Raji (cell line): ENCODE data around the gene NEK8.

Source experiments
- POLR2A ChIP-seq: IDR thresholded peaks from 2 replicates; pipeline ENCODE4 v1.6.1; 2011; ENCODE audit warnings: low read depth, low read length, control low read depth; ENCODE audit not compliant: insufficient read depth

The NEK8 gene

DNA sequence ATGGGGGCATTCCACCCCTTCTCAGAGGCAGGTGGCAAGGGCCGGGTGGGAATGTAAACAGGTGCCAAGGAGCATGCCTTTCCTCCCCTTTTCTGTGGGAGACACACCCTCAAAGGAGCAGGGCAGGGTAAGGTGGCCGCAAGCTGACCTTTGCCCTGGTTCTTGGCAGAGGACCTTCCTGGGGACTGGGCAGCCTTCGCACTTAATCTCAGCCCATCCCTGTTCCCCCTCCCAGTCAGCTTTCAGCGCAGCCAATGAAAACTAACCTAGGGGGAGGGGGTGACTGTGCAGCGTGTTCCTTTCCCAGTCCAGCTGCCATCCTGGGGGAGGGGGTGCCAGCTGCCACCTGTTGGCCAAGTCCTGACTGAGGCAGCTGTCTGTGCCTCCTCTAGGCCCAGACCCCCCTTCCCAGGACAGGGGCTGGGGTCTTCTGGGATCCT, 18.0 kb downstream of the NEK8 start:
- no peak for TF ChIP-seq POLR2A

DNA sequence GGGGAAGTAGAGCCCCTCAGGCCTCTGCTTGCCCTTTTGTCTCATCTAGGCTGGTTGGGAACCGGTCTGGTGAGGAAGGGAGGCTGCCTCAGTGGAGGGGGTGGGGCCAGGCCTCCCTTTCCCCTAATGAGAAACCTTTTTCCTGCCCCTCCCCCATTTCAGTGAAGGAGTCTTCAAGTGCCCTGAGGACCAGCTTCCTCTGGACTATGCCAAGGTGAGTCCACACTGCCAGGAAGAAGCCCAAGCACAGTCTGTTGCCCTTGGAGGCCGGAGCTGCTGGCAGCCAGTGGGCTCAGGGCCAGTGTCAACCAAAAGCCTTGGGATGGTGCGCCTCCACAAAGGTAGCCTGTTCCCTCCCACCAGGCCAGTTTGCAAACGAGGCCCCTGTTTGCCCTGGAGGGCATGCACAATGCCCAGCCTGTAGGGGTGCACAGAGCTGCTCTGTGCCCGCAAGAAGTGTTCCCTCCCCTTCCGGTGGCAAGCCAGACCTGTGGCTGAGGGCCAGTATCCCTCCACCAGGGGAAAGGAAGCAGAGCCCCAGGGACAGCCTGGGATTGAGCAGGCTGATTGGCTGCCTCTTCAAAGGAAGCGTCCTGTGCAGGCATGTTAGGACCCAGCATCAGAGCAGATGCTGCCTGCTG, 18.6 kb downstream of the NEK8 start:
- no peak for TF ChIP-seq POLR2A

DNA sequence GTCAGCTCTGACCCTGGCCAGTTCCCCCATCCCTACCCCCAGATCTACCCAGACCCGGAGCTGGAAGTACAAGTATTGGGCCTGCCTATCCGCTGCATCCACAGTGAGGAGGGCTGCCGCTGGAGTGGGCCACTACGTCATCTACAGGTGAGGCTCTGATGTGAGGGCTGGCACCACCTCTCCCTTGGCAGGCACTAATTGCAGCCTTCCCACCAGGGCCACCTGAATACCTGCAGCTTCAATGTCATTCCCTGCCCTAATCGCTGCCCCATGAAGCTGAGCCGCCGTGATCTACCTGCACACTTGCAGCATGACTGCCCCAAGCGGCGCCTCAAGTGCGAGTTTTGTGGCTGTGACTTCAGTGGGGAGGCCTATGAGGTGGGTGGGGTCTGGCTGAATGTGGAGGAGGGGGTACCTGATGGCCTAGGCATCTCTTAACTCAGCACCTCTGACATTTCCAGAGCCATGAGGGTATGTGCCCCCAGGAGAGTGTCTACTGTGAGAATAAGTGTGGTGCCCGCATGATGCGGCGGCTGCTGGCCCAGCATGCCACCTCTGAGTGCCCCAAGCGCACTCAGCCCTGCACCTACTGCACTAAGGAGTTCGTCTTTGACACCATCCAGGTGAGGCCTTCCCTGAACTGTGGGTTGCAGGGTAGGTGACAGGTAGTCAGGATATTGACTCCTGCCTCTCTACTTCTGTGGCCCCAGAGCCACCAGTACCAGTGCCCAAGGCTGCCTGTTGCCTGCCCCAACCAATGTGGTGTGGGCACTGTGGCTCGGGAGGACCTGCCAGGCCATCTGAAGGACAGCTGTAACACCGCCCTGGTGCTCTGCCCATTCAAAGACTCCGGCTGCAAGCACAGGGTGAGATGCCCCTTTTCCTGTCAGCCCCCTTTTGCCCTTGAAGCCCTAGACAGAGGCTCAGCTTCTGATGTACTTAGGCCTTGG, 19.5 kb downstream of the NEK8 start:
- no peak for TF ChIP-seq POLR2A

DNA sequence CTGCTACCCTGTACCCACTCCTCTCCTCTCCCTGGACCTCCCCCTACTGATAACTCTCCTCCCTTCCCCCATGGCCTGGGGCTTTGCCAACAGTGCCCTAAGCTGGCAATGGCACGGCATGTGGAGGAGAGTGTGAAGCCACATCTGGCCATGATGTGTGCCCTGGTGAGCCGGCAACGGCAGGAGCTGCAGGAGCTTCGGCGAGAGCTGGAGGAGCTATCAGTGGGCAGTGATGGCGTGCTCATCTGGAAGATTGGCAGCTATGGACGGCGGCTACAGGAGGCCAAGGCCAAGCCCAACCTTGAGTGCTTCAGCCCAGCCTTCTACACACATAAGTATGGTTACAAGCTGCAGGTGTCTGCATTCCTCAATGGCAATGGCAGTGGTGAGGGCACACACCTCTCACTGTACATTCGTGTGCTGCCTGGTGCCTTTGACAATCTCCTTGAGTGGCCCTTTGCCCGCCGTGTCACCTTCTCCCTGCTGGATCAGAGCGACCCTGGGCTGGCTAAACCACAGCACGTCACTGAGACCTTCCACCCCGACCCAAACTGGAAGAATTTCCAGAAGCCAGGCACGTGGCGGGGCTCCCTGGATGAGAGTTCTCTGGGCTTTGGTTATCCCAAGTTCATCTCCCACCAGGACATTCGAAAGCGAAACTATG, 20.4 kb downstream of the NEK8 start:
- no peak for TF ChIP-seq POLR2A

DNA sequence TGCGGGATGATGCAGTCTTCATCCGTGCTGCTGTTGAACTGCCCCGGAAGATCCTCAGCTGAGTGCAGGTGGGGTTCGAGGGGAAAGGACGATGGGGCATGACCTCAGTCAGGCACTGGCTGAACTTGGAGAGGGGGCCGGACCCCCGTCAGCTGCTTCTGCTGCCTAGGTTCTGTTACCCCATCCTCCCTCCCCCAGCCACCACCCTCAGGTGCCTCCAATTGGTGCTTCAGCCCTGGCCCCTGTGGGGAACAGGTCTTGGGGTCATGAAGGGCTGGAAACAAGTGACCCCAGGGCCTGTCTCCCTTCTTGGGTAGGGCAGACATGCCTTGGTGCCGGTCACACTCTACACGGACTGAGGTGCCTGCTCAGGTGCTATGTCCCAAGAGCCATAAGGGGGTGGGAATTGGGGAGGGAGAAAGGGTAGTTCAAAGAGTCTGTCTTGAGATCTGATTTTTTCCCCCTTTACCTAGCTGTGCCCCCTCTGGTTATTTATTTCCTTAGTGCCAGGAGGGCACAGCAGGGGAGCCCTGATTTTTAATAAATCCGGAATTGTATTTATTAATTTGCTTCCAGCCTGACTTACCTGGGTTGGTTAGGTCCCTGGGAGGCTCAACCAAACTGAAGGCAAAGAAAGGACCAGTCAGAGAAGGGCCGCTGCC, 21.1 kb downstream of the NEK8 start:
- TF ChIP-seq POLR2A = no peak

DNA sequence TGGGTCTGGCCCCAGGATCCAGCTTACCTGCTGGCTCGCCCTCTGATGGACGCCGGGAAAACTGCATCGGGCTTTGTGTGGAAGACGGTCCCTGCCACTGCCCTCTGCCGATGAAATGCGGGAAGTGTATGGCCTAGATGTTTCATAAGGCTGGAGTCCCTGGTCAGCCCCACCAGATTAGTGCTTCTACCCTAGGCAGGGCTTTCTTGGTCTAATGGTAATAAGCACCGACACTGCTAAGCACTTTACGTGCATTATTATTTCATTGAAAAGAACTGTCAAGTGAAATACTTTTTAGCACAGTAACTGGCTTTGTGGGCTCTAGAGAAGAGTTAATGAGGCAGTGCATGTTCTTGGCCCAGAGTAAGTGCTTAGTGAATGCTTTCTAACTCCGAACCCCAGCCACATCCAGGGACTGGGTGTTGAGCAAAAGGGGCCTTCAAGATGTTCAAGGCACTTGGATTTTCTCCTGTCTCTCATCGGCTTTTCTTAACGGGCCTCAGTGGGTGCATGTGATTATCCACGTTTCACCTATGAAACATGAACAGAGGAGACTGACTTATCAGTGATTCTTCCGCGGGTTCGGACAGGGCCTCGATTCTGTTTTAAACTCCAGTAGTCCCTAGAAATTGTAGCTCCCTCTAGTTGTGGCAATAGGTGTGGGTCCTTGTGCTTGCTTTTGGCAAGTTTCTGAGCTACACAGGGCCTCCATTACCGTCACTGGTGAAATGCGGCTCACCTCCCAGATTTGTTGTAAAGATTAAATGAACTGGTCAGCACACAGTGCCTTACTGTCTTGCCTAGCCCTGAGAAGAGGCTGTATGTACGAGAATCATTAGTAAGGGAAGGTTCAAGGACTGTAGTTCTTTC, 21.8 kb downstream of the NEK8 start:
- TF ChIP-seq POLR2A = peak; percentile 54; the same call in 1 of the 2 replicates

DNA sequence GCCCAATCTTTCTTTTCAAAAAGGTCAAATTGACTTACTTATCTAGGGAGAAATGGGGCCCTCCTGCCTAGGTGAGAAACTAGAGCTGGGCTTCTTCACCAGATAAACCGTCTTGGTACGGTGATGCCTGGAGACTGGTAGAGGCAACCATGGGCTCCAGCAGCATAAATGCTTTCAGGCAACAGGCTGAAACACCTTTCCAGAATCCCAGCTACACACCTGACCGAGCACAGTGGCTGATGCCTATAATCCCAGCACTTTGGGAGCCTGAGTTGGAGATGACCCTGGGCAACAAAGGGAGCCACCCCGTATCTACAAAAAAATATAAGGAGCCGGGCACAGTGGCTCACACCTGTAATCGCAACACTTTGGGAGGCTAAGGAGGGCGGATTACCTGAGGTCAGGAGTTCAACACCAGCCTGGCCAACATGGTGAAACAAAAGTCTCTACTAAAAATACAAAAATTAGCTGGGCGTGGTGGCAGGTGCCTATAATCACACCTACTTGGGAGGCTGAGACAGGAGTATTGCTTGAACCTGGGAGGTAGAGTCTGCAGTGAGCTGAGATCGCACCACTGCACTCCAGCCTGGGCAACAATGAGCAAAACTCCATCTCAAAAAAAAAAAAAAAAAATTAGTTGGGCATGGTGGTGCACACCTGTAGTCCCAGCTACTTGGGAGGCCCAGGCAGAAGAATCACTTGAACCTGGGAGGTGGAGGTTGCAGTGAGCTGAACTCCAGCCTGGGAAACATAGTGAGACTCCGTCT, 23.2 kb downstream of the NEK8 start:
- no peak for TF ChIP-seq POLR2A

DNA sequence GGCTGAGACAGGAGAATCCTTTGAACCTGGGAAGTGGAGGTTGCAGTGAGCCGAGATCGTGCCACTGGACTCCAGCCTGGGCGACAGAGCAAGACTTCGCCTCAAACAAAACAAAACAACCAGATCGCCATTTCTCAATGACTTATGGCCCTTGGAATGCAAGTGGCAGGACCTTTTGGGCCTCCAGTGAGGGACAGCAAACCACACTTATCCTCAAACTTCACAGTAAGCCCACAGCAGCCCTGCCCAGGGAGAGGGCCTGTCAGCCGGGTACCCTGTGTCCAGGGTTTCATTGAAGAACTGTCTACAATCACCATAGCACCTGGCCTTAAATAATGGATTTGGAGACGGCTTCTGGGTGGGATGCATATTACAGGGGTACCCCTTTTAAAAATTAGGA, 26.9 kb downstream of the NEK8 start:
- no peak for TF ChIP-seq POLR2A

DNA sequence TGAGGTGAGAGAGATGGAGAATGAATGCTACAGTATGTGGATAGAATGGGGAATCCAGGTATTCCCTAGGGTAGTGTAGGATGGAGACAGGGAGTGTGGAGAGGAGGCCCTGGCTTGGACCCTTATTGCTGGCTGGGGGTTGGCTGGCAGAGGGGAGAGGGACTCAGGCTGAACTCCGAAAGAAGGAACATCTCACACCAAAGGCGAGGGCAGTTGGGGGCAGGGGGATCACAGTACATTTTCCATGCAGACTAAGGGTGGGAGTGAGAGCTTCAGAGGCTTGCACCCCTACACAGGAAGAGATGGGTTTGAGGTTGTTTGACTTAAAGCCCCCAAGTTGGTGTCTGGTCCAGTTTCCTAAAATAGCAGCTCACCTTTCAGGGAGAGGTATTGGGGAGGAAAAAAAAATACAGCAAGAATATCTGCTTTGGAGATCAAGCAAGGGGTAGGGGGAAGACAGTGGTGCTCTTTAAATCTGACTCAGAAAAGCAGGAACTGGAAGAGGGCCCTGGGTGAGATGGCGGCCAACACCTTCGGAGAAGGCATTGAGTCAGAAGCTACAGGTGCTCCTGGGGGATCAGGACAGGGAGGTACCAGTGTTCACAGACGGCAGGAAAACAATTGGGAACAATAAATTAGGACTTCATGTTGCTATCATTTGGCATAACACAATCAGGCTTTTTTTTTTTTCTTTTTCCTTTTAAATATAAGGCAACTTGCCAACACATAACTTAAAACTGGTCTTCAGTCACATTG, 27.6 kb downstream of the NEK8 start:
- no peak for TF ChIP-seq POLR2A

DNA sequence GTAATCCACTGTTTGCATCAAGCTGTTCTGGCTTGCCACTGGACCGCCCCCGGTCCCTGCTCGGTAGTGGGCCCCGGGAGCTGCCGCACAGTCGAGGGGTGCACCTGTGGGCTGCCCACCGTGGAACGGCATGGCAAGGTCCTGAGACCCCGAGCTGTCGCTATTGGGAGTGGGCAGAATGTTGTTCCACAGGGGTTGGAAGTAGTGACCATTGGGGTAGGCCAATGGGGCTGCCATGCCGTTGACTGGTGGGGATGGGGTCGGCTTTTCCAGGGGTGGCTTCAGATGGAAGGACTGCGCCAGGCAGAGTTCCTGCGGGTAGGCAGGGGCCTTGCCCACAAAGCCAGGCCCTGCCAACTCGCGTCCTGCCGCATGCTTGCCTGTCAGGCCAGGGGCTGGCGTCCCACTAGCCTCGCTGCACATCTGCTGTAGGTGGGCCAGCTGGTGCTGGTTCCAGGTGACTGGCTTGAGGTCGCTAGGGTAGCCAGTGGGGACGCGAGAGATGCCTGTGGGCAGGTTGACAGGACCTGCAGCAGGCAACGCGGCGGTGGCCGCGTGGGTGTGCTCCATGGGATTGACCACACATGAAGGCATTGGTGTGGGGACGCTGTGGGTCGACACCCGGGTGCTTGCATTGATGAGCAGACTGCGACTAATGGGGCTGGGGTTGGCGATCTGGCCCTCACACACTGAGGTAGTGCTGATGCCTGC, 30.0 kb downstream of the NEK8 start:
- no peak for TF ChIP-seq POLR2A

DNA sequence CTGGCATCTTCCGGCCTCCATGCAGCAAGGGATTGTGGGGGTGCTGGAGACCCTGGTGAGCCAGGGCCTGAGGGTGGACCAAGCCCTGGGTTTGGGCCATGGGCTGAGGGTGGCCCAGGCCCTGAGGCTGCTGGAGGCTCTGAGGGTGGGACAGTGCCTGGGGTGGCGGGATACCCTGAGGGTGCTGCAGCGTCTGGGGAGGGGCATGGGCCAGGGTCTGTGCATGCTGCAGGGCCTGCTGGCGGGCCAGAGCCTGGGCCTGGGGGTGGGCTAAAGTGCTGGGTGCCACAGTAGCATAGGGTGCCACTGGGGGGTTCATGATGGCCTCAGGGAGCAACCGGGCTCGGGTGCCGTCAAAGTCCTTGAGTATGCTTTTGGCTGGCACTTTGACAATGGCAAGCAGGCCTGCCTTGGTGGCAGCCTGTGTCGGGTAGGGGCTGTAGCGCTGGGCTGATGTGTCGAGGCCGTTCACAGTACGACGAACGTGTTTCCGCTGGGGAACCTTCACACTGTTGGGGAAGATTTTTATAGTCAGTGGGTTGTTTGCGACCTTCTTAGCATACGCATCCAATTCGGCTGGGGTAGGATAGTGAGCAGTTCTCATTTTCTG, 30.8 kb downstream of the NEK8 start:
- TF ChIP-seq POLR2A = no peak
